RKO (cell line): ENCODE measurements around the gene MPO.

ENCODE experiments used
- DNase-seq: peaks from one replicate; pipeline ENCODE4 v3.0.0-alpha.2; 2016; ENCODE audit warnings: low spot score

Gene MPO

GRCh38 chr17:58278661-58279015, 2.1 kb downstream of the MPO start:
- DNase-seq = no peak

DNA sequence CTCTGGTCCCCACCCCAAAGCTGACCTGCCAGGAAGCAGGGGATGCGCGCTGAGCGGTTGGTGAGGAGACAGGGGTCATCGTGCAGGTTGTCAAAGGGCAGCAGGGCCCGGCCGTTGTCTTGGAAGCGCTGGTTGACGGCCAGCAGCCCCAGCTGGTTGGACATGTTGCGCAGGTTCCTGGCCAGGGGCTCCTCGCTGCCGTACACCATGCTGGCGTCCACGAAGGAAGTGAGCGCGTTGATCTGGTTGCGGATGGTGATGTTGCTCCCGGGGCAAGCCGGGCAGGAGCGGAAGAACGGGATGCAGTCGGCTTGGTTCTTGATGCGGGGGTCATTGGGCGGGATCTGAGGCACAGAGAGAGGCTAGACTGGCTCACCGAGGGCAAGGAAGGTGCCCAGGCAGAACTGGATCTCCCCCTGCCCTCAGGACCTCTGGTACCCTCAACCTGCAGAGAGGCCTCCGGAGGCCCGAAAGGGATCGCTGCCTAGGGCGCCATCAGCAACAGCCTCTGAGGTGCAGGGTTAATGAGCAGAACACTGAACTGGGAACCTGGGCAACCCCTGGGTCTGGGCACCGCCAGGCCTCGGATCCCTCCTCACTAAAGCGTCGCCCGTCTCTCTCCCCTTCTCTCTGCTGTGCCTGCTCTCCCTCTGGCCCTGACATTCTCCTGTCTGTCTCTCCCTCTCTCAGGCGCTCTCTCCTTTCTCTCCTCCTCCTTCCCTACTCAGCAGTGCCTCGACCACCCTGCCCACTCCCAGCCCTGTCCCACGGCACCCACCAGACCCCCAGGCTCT, 2.7 kb downstream of the MPO start:
- no peak for DNase-seq

DNA sequence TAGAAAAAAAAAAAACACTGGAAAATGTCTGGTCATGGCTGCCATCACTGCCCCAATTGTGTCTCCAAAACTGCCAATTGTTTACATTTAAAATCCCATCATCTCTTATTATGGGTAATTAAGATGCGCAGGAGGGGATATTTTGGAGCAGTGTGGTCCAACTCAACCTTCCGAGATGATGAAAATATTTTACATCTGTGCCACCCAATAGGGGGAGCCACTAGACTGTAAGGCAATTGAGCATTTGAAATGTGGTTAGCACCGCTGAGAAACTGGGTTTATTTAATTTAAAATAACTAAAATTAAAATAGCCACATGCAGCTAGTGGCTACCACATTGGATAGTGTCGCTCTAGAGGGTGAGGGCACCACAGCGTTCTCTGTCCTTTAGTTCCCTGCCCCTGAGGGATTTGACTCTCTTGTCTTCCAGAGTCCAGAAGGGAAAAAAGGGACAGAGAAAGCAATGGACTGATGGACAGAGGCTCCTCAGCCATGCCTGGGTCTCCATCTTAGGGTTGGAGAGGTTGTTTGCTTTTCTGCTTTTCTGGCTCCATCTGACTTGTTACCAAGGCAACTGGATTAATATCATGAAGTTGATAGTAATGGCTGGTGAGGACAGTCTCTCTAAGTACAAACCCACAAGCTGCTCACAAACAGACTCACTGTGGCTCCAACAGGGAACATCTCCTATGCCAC, 3.5 kb downstream of the MPO start:
- no peak for DNase-seq

DNA sequence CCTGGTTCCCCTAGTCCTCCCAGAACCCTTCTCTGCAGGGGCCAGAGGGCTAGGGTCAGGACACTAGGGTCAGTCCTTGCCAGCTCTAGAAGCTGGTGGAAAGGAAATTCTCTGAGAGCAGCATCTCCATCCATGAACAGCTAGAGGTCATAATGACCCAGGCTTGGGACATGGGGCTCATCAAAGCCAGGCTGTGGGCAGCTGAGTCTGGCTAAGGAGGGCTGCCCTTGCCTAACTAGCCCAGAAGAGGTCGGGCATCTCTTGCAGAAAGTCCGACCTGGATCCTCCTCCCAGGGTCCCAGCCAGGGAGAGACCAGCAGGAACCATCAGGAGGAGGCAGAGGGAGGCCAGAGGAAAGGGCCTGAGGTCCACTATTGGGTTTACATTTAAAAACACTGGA, 4.3 kb downstream of the MPO start:
- DNase-seq = no peak

DNA sequence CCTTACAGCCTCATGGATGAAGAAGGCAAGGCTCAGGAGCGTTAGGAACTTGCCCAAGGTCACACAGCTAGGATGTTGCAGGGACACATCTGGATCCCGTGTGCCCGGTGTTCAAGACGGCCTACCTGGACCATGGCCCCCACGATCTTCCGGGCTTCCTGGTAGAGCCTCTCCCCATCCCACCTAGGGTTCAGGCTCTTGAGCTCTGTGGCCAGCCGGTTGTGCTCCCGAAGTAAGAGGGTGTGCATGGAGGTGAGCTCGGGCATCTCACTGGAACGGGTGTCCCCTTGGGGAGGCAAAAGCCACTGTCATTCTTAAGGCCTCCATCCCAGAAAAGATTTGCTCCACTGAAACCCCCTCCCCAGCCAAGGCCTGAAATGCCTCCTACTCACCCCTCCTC, 5.3 kb downstream of the MPO start:
- no peak for DNase-seq

GRCh38 chr17:58273453-58274104, 7.2 kb downstream of the MPO start:
- DNase-seq = no peak

DNA sequence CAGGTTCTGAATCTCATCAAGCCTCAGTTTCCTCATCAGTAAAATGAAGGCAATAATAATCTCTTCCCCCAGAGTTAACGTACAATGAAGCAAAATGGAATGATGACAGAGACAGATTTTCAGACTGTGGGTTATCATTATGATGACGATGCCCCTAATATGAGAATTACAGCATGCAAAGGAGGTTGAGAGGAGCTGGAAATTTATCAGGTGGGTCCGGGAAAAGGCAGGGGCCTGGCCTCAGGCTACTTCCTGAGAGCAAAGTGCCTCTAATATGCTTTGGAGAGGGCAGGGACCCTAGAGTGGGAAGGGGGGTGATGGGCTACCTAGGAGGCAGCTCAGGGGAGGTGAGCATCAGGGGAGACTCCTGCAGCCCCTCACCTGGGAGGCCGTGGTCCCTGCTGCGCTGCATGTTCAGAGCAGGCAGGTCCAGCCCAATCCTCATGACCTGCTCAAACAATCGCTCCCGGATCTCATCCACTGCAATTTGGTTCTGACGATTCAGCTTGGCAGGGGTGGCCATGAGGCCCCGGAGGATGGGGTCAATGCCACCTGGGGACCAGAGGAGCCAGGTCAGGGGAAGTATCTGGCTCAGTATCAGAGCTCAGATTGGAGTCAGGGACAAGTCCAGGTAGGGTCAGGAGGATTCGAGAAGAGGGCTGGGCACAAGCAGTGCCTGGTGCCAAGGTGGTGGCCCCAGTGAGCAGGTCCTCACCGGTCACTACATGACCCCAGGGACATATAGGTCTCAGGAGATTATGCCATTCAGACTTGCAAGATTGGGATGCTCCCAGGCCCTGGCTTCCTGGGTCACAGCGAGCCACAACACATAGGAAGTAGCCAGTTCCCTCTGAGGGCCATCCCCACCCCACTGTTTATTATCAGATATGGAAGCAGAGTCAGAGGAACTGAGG, 8.1 kb downstream of the MPO start:
- DNase-seq = no peak

DNA sequence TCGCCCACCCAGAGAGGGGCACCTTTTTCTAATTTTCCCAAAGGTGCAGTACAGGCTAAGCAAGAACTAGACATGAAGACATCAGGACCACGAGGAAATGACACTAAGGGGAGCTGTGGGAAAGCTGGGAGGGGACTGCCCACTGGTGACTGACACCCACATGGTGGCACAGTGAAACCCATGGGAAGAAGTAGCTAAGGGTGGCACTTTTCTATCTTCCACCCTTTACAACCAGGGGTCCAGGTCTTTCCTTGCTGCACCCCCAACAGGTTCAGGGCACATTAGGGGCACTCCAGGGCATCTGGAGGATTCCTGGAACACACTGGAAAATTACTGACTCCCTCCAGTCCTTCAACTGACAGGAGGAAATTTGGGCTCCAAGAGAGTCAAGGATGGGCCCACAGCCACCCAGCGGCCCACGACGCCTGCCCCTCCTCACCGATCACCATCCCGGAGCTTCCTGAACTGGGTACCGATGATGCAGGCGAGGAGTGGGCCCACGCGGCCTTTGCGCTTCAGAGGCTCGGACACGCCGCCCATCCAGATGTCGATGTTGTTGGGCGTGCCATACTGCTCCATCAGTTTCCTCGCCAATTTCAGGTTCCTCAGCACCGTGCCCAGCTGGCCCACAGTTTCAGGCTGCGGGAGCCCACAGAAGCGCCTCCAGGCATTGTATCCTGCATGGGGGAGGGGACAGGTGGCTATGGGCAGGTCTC, 9.4 kb downstream of the MPO start:
- no peak for DNase-seq

DNA sequence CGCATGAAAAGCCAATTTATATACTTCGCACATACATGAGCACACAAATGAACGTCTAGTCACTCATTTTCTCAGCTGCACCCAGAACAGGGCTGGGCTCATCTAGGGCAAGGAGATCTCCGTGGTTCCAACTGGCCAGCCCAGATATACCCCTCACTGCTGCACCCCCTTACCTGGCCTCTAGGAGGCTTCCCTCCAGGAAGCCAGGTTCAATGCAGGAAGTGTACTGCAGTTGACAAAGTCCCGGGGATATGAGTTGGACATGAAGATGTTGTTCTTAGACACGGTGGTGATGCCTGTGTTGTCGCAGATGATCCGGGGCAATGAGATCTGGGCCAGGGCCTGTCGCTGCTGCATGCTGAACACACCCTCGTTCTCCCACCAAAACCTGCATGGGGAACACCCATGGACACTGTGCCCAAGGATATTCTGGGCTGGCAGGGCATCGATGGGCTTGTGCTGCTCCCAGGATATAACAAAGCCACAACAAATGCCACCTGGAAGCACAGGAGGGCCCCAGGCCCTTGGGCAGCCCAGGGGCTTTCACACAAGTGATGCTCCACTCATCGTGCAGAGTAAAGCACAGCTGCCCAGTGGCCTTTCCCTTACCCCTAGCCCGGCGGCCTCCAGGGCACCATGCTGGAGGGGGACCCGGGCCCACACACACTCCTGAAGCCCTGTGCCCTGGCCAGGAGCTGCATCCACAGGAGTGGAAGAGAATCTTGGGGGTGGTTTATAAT, 10.1 kb downstream of the MPO start:
- no peak for DNase-seq

- DNase-seq = no peak
These were observed 11.0 kb downstream of the MPO start for GRCh38 chr17:58269557-58270291.

GRCh38 chr17:58268774-58269556, 11.8 kb downstream of the MPO start:
- DNase-seq = no peak

DNA sequence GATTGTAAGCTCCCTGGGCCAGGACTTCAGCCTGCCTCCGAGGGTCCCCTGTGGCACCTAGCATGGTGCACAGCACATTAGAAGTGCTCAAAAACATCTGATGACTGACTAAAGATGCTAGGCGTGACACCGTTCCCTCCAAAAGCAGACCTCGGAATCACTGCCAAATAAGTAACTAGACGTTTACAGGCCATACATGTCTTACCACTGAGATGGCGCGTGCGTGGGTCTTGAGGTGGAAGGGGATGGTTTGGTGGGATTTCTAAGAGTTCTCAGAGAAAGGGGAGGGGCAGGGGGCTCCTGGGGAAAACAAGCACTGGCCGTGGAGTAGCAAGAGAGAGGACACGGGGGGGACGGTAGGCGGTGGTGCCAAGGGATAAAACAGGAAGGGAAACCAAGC, 12.4 kb downstream of the MPO start:
- DNase-seq = no peak

DNA sequence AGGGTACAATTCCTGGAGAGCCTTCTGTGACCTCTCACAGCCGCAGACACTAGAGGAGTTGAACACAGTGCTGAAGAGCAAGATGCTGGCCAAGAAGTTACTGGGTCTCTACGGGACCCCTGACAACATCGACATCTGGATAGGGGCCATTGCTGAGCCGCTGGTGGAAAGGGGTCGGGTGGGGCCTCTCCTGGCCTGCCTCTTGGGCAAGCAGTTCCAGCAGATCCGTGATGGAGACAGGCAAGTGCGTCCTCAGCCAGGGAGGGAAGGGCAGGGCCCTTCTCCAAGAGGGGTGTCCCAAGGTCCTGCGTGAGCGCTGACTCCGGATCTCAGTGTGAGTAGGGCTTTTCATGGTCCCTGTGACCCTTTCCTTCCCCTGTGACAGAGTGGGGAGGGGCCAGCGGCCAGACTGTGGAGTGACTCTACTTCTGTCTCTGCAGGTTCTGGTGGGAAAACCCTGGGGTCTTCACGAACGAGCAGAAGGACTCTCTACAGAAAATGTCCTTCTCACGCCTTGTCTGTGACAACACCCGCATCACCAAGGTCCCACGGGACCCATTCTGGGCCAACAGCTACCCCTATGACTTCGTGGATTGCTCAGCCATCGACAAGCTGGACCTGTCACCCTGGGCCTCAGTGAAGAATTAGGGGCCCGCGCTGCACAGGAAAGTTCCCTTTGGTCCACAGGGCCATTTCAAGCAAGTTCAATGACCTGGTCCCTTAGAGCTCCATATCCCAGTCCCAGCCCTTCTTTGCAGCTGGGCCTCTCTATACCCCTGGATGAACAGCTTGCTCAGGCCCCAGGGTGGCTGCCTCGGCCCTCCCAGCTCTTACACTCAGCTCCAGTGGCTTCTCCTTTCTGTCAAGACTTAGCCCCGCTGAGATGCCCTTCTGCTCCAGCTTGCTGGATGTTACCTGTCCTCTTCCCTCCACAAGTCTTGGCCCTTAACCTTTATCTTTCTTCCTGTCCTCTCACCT, 13.1 kb downstream of the MPO start:
- no peak for DNase-seq

DNA sequence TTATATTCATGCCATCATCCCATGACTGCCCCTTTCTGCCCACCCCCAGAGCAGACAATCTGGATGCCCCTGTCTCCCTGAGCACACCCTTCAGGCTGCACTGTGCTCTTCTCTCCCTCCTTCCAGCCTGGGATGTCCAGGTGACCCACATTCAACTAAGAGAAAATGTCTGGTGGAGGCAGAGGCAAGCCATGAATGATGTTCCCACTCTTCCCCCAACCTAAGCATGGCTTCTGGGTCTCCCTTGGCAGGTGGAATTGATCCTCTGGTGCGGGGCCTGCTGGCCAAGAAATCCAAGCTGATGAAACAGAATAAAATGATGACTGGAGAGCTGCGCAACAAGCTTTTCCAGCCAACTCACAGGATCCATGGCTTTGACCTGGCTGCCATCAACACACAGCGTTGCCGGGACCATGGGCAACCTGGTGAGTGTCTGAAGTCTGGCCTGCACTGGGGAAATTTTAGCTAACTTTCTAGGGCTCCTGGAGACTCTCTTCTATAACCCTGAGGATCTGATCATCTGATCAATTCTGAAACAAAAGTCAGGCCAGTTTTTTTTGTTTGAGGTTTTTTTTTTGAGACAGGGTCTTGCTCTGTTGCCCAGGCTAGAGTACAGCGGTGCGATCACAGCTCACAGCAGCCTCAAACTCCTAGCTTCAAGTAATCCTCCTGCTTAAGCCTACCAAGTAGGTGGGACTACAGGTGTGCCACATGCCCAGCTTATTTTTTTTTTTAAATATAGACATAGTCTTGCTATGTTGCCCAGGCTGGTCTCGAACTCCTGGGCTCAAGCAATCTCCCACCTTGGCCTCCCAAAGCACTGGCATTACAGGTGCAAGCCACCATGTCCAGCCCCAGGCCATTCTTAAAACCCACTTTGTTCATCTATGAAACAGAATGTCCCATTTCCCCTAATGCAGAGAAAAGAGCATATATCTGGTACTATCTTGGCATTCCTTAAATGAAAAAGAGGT, 14.5 kb downstream of the MPO start:
- DNase-seq = no peak

GRCh38 chr17:58265271-58265670, 15.5 kb downstream of the MPO start:
- DNase-seq = no peak

- no peak for DNase-seq
These were observed 16.2 kb downstream of the MPO start for GRCh38 chr17:58264407-58265103.
